Measurements from ENCODE around the gene CLTC. TPM values are rescaled to one million over a fixed set of nuclear protein-coding genes. Genes with fewer than 3 reads are reported as not detected.

CLTC gene
- total and polyA plus RNA-seq, 2 of the 13 experiments (the other 11 are each of a cell fraction or from before 2014, with no cell fraction given) = 134 to 283 TPM

DNA sequence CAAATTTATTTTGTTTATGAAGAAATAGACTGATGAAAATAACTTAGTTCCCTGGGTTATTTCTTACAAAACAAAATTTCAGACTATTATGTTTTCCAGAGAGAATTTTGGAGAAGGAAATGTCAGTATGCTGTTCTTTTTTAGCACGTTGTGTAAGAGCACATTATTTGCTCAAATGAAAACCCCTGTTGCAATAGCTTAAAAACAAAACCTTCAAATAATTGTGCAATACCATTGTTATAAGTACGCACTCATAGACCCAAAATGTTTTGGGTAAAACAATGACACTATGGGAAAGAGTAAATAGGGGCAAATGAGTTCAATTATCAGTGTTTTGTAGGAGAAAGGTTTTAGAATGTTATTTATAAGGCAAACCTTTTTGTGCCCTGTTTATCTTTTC is 106.0 kb downstream of the CLTC start (continued):
- TF ChIP-seq, protein P1, sequence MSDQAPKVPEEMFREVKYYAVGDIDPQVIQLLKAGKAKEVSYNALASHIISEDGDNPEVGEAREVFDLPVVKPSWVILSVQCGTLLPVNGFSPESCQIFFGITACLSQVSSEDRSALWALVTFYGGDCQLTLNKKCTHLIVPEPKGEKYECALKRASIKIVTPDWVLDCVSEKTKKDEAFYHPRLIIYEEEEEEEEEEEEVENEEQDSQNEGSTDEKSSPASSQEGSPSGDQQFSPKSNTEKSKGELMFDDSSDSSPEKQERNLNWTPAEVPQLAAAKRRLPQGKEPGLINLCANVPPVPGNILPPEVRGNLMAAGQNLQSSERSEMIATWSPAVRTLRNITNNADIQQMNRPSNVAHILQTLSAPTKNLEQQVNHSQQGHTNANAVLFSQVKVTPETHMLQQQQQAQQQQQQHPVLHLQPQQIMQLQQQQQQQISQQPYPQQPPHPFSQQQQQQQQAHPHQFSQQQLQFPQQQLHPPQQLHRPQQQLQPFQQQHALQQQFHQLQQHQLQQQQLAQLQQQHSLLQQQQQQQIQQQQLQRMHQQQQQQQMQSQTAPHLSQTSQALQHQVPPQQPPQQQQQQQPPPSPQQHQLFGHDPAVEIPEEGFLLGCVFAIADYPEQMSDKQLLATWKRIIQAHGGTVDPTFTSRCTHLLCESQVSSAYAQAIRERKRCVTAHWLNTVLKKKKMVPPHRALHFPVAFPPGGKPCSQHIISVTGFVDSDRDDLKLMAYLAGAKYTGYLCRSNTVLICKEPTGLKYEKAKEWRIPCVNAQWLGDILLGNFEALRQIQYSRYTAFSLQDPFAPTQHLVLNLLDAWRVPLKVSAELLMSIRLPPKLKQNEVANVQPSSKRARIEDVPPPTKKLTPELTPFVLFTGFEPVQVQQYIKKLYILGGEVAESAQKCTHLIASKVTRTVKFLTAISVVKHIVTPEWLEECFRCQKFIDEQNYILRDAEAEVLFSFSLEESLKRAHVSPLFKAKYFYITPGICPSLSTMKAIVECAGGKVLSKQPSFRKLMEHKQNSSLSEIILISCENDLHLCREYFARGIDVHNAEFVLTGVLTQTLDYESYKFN (CRISPR knock-in tag; conservative IDR thresholded peaks at IDR 0.05) = peak; percentile 55
- TF ChIP-seq, protein P2, sequence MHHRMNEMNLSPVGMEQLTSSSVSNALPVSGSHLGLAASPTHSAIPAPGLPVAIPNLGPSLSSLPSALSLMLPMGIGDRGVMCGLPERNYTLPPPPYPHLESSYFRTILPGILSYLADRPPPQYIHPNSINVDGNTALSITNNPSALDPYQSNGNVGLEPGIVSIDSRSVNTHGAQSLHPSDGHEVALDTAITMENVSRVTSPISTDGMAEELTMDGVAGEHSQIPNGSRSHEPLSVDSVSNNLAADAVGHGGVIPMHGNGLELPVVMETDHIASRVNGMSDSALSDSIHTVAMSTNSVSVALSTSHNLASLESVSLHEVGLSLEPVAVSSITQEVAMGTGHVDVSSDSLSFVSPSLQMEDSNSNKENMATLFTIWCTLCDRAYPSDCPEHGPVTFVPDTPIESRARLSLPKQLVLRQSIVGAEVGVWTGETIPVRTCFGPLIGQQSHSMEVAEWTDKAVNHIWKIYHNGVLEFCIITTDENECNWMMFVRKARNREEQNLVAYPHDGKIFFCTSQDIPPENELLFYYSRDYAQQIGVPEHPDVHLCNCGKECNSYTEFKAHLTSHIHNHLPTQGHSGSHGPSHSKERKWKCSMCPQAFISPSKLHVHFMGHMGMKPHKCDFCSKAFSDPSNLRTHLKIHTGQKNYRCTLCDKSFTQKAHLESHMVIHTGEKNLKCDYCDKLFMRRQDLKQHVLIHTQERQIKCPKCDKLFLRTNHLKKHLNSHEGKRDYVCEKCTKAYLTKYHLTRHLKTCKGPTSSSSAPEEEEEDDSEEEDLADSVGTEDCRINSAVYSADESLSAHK (CRISPR knock-in tag; IDR thresholded peaks at IDR 0.05; ENCODE audit: borderline replicate concordance) = no peak
- TF ChIP-seq ZNF777 (CRISPR knock-in tag; IDR thresholded peaks at IDR 0.05) (no peak), ELF3 (CRISPR knock-in tag; IDR thresholded peaks at IDR 0.05) (peak; percentile 88), MTA1 (CRISPR knock-in tag; IDR thresholded peaks at IDR 0.05; ENCODE audit: borderline replicate concordance) (no peak), ZNF607 (CRISPR knock-in tag; IDR thresholded peaks at IDR 0.05; ENCODE audit: borderline replicate concordance) (no peak), ZEB1 (IDR thresholded peaks at IDR 0.05; ENCODE audit: insufficient replicate concordance, low read depth) (no peak), MIXL1 (CRISPR knock-in tag; IDR thresholded peaks at IDR 0.05) (peak; percentile 44; the same call in 1 of the 2 replicates), ZNF24 (IDR thresholded peaks at IDR 0.05) (no peak), ZNF589 (CRISPR knock-in tag; conservative IDR thresholded peaks at IDR 0.05) (no peak), THYN1 (CRISPR knock-in tag; IDR thresholded peaks at IDR 0.05; ENCODE audit: borderline replicate concordance, low read depth) (no peak), SOX5 (CRISPR knock-in tag; IDR thresholded peaks at IDR 0.05; ENCODE audit: borderline replicate concordance) (peak; percentile 100), NFYC (CRISPR knock-in tag; IDR thresholded peaks at IDR 0.05) (no peak), MBD4 (IDR thresholded peaks at IDR 0.05; ENCODE audit: borderline replicate concordance, low read length) (no peak)
- TF ChIP-seq, protein P3, sequence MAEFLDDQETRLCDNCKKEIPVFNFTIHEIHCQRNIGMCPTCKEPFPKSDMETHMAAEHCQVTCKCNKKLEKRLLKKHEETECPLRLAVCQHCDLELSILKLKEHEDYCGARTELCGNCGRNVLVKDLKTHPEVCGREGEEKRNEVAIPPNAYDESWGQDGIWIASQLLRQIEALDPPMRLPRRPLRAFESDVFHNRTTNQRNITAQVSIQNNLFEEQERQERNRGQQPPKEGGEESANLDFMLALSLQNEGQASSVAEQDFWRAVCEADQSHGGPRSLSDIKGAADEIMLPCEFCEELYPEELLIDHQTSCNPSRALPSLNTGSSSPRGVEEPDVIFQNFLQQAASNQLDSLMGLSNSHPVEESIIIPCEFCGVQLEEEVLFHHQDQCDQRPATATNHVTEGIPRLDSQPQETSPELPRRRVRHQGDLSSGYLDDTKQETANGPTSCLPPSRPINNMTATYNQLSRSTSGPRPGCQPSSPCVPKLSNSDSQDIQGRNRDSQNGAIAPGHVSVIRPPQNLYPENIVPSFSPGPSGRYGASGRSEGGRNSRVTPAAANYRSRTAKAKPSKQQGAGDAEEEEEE (CRISPR knock-in tag; IDR thresholded peaks at IDR 0.05; ENCODE audit: borderline replicate concordance) = no peak
- TF ChIP-seq, protein P4, sequence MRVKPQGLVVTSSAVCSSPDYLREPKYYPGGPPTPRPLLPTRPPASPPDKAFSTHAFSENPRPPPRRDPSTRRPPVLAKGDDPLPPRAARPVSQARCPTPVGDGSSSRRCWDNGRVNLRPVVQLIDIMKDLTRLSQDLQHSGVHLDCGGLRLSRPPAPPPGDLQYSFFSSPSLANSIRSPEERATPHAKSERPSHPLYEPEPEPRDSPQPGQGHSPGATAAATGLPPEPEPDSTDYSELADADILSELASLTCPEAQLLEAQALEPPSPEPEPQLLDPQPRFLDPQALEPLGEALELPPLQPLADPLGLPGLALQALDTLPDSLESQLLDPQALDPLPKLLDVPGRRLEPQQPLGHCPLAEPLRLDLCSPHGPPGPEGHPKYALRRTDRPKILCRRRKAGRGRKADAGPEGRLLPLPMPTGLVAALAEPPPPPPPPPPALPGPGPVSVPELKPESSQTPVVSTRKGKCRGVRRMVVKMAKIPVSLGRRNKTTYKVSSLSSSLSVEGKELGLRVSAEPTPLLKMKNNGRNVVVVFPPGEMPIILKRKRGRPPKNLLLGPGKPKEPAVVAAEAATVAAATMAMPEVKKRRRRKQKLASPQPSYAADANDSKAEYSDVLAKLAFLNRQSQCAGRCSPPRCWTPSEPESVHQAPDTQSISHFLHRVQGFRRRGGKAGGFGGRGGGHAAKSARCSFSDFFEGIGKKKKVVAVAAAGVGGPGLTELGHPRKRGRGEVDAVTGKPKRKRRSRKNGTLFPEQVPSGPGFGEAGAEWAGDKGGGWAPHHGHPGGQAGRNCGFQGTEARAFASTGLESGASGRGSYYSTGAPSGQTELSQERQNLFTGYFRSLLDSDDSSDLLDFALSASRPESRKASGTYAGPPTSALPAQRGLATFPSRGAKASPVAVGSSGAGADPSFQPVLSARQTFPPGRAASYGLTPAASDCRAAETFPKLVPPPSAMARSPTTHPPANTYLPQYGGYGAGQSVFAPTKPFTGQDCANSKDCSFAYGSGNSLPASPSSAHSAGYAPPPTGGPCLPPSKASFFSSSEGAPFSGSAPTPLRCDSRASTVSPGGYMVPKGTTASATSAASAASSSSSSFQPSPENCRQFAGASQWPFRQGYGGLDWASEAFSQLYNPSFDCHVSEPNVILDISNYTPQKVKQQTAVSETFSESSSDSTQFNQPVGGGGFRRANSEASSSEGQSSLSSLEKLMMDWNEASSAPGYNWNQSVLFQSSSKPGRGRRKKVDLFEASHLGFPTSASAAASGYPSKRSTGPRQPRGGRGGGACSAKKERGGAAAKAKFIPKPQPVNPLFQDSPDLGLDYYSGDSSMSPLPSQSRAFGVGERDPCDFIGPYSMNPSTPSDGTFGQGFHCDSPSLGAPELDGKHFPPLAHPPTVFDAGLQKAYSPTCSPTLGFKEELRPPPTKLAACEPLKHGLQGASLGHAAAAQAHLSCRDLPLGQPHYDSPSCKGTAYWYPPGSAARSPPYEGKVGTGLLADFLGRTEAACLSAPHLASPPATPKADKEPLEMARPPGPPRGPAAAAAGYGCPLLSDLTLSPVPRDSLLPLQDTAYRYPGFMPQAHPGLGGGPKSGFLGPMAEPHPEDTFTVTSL (CRISPR knock-in tag; IDR thresholded peaks at IDR 0.05; ENCODE audit: borderline replicate concordance) = peak; percentile 68; the same call in 1 of the 2 replicates
